ENCODE results near the gene SND1.

The SND1 gene

DNA sequence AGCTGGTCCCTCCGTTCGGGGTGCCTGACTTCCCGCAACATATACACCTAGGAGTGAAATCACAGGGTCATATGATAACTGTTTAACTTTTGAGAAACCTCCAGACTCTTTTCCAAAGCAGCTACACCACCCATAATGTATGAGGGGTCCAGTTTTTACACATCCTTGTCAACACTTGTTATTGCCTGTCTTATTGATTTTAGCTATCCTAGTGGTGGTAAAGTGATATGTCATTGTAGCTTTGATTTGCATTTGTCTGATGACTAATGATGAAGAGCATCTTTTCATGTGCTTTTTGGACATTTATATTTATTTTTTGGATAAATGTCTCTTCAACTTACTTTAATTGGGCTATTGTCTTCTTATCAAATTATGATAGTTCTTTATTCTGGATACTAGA, 29.0 kb downstream of the SND1 start:
- H2AFZ ChIP-seq (ENCODE audit: low read length), result no peak overlapping the region
- H3K9me3 ChIP-seq (ENCODE audit: low read length), result no peaks in the 10 kb centered on the region
- no peaks in the 10 kb centered on the region for H3K9me2 ChIP-seq (ENCODE audit: low read depth, low read length)
- peaks cover 22% of the 10 kb centered on the region for H3K4me1 ChIP-seq (ENCODE audit: insufficient read depth, low read length, severe bottlenecking)
- no peaks in the 10 kb centered on the region for H3F3A ChIP-seq (ENCODE audit: insufficient read depth, low read length)
- peaks cover 84% of the 10 kb centered on the region for H3K79me2 ChIP-seq (ENCODE audit: insufficient read depth, low read length)
- no peak overlapping the region for H3K9ac ChIP-seq (ENCODE audit: low read length)
- no peak for TF ChIP-seq EZH2 (IDR thresholded peaks at IDR 0.05; ENCODE audit: borderline replicate concordance, low read length)
- TF ChIP-seq, protein P1, sequence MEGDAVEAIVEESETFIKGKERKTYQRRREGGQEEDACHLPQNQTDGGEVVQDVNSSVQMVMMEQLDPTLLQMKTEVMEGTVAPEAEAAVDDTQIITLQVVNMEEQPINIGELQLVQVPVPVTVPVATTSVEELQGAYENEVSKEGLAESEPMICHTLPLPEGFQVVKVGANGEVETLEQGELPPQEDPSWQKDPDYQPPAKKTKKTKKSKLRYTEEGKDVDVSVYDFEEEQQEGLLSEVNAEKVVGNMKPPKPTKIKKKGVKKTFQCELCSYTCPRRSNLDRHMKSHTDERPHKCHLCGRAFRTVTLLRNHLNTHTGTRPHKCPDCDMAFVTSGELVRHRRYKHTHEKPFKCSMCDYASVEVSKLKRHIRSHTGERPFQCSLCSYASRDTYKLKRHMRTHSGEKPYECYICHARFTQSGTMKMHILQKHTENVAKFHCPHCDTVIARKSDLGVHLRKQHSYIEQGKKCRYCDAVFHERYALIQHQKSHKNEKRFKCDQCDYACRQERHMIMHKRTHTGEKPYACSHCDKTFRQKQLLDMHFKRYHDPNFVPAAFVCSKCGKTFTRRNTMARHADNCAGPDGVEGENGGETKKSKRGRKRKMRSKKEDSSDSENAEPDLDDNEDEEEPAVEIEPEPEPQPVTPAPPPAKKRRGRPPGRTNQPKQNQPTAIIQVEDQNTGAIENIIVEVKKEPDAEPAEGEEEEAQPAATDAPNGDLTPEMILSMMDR (IDR thresholded peaks at IDR 0.05; ENCODE audit: low read length), result no peak
- H3K27ac ChIP-seq (ENCODE audit: low read depth, low read length, poor library complexity, severe bottlenecking), result no peak overlapping the region
- no peaks in the 10 kb centered on the region for H3K27me3 ChIP-seq (ENCODE audit: insufficient read depth, low read length)
- no peak overlapping the region for H3K4me3 ChIP-seq (ENCODE audit: low read depth, low read length, poor library complexity, severe bottlenecking)
- H3K36me3 ChIP-seq (ENCODE audit: insufficient read depth, low read length), result peaks cover 48% of the 10 kb centered on the region
- H4K20me1 ChIP-seq (ENCODE audit: insufficient read depth, low read length), result no peaks in the 10 kb centered on the region
- H3K4me2 ChIP-seq (ENCODE audit: low read length), result no peak overlapping the region

DNA sequence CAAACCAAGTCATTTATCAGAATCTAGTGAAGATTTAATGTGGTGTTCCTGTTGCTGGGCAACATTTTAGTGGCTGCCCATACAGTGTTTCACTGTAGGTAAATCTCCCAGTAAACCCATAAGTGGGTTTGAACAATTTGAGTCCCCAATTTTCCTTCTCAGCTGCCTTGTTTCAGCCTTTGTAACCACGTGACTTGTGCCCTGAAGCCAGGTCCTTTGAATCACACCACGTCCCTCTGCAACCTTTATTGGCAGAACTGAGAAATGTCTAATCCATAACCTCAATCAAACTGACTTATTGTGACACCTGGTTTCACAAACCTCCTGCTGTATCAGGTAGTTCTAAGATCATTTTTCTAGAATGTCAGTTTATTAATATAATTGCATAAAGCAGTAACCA, 30.1 kb downstream of the SND1 start:
- Histone ChIP-seq H3K9me3 (ENCODE audit: low read length) (no peaks in the 10 kb centered on the region), H3K9me2 (ENCODE audit: low read depth, low read length) (no peaks in the 10 kb centered on the region), H3K27me3 (ENCODE audit: insufficient read depth, low read length) (no peaks in the 10 kb centered on the region), H4K20me1 (ENCODE audit: insufficient read depth, low read length) (no peaks in the 10 kb centered on the region), H3K4me2 (ENCODE audit: low read length) (no peak overlapping the region), H3K4me3 (ENCODE audit: low read depth, low read length, poor library complexity, severe bottlenecking) (no peak overlapping the region), H3K9ac (ENCODE audit: low read length) (no peak overlapping the region), H3K36me3 (ENCODE audit: insufficient read depth, low read length) (peaks cover 49% of the 10 kb centered on the region), H3K27ac (ENCODE audit: low read depth, low read length, poor library complexity, severe bottlenecking) (no peak overlapping the region), H3F3A (ENCODE audit: insufficient read depth, low read length) (no peaks in the 10 kb centered on the region), H3K79me2 (ENCODE audit: insufficient read depth, low read length) (peaks cover 77% of the 10 kb centered on the region), H3K4me1 (ENCODE audit: insufficient read depth, low read length, severe bottlenecking) (peaks cover 22% of the 10 kb centered on the region), H2AFZ (ENCODE audit: low read length) (no peak overlapping the region)
- TF ChIP-seq, protein P1 (IDR thresholded peaks at IDR 0.05; ENCODE audit: low read length), result no peak
- no peak for TF ChIP-seq EZH2 (IDR thresholded peaks at IDR 0.05; ENCODE audit: borderline replicate concordance, low read length)

DNA sequence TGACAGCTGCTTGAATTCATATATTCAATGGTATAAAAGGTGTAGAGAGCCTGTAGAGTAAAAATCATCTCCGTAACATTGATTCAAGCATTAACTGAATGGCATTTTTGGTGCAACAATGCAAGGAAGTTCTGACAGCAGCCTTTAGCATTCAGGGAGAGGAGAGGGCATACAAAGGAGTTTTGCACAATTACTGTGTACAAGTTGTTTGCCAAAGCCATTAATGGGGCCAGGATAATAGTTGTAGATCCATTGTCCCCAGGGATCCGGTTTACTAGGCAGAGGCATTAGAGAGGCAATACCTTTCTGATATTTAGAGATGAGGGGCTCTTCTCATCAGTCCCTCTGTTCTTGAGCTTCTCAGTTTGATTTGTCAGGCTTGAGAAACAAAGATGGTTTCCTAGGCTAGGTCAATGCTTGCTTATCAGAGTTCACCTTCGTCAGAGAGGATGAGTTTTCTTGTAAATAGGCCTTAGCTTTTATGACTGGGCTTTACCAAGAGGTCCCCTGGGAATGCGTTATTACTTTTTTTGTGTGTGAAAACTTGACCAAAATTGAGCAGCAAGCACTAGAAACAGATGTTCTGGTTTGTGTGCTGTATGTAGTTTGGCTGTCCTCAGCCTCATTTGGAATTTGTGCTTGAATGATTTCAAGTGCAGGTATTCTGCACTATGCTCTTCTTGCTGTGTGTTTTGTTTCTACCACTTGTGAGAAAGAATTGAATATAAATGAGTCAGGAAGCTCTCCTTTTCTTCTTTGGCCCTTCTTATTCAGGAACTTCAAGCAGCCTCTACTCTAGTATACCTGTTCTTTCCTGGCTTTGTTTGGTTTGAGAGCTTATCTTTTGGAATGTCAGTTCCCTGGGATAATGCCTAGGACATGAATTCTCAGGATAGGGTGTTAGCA, 32.0 kb downstream of the SND1 start:
- Histone ChIP-seq H3K9me3 (ENCODE audit: low read length) (no peaks in the 10 kb centered on the region), H3K79me2 (ENCODE audit: insufficient read depth, low read length) (peaks cover 58% of the 10 kb centered on the region), H3K9ac (ENCODE audit: low read length) (no peak overlapping the region), H3K4me3 (ENCODE audit: low read depth, low read length, poor library complexity, severe bottlenecking) (no peak overlapping the region), H3K4me1 (ENCODE audit: insufficient read depth, low read length, severe bottlenecking) (peaks cover 22% of the 10 kb centered on the region), H3K4me2 (ENCODE audit: low read length) (no peak overlapping the region), H3K27me3 (ENCODE audit: insufficient read depth, low read length) (no peaks in the 10 kb centered on the region), H3F3A (ENCODE audit: insufficient read depth, low read length) (no peaks in the 10 kb centered on the region), H3K27ac (ENCODE audit: low read depth, low read length, poor library complexity, severe bottlenecking) (peak overlapping the region; percentile 2), H3K36me3 (ENCODE audit: insufficient read depth, low read length) (peaks cover 45% of the 10 kb centered on the region), H3K9me2 (ENCODE audit: low read depth, low read length) (no peaks in the 10 kb centered on the region), H2AFZ (ENCODE audit: low read length) (no peak overlapping the region), H4K20me1 (ENCODE audit: insufficient read depth, low read length) (no peaks in the 10 kb centered on the region)
- TF ChIP-seq EZH2 (IDR thresholded peaks at IDR 0.05; ENCODE audit: borderline replicate concordance, low read length), result no peak
- TF ChIP-seq, protein P1 (IDR thresholded peaks at IDR 0.05; ENCODE audit: low read length), result no peak

All from OCI-LY1 (cell line).